H1 (cell line): ENCODE measurements around the gene KEL. TPM values are rescaled to one million over a fixed set of nuclear protein-coding genes. Genes with fewer than 3 reads are reported as not detected.

Experiments used
- CHD1 ChIP-seq: IDR thresholded peaks from 2 replicates; pipeline ENCODE4 v1.6.1; 2012; ENCODE audit warnings: low read depth, low read length, improper control_type of control experiment
- CHD7 ChIP-seq: fragments of 300-600 bp; sonication (generic); IDR thresholded peaks from 2 replicates; pipeline ENCODE4 v1.7.1; 2012; ENCODE audit warnings: low read length, moderate library complexity, mild to moderate bottlenecking, inconsistent platforms; ENCODE audit not compliant: insufficient replicate concordance
- CTBP2 ChIP-seq: IDR thresholded peaks from 2 replicates; pipeline ENCODE4 v1.7.0; 2011; ENCODE audit warnings: borderline replicate concordance, mild to moderate bottlenecking, moderate library complexity, mixed read lengths, low read length; ENCODE audit not compliant: insufficient read depth, insufficient read length
- RAD21 ChIP-seq, 2 experiments: IDR thresholded peaks in 1 of 2; conservative IDR thresholded peaks in 1 of 2; 2 replicates each; pipeline ENCODE4 v1.6.1; 2011; ENCODE audit warnings: low read depth in 2 of 2, low read length in 2 of 2, improper control_type of control experiment in 1 of 2, inconsistent platforms in 1 of 2, mild to moderate bottlenecking in 1 of 2, moderate library complexity in 1 of 2
- SIRT6 ChIP-seq: IDR thresholded peaks from one replicate; pipeline ENCODE4 v1.7.1; 2012; ENCODE audit warnings: low read length, inconsistent platforms
- YY1 ChIP-seq: IDR thresholded peaks from 2 replicates; pipeline ENCODE4 v1.6.1; 2011; ENCODE audit warnings: low read depth, mild to moderate bottlenecking, low read length
- polyA plus RNA-seq, 7 experiments: library from polyadenylated mRNA; depleted of rRNA in 3 of 7; stranded (reverse) in 5 of 7; unstranded in 2 of 7; fragments of >200 nt in 5 of 7; fragments of 200-250 nt in 2 of 7; gene quantifications; 1 replicate in 5 of 7; 2 replicates in 1 of 7; 4 replicates in 1 of 7; pipeline versions ENCODE4 v1.2.1 to v1.2.3, GENCODE V29; 2011 to 2013; ENCODE audit warnings: missing spikeins in 2 of 7, mixed read lengths in 2 of 7
- total RNA-seq: library from RNA; stranded (reverse); fragmentation: NEBNext Ultra II Directional; extraction: Animal tissue kit (Norgen Biotek cat#: 25700); gene quantifications from 2 replicates; pipeline ENCODE4 v1.2.1, GENCODE V29; 2021

Gene KEL
- total and polyA plus RNA-seq, 2 of the 8 experiments (the other 6 are each of a cell fraction or from before 2014, with no cell fraction given) = 1.8 to 1.9 TPM

- no peak for TF ChIP-seq CHD7
- TF ChIP-seq CHD1 = no peak
- no peak for TF ChIP-seq SIRT6
- no peak for TF ChIP-seq RAD21 (IDR thresholded peaks at IDR 0.05 in 1 of 2, conservative IDR thresholded peaks at IDR 0.05 in 1 of 2; ENCODE audit: low read depth in 2 of 2, low read length in 2 of 2)
- TF ChIP-seq YY1 = no peak
- TF ChIP-seq CTBP2 = no peak
These were observed 38.5 kb upstream of the KEL start (continued) for GRCh38 chr7:143000648-143001047.
